ENCODE measurements around the gene PPARG. TPM values are rescaled to one million over a fixed set of nuclear protein-coding genes. Genes with fewer than 3 reads are reported as not detected.

PPARG gene
- polyA plus RNA-seq, 2 of the 4 experiments (the other 2 are of a cell fraction) = 38.9 to 43.1 TPM

GRCh38 chr3:12280357-12280806 is 8.5 kb upstream of the PPARG start:
- Histone ChIP-seq H3K27ac (0 out of 6 replicates have a peak overlapping the region, but pooled peaks of 1 of the 2 experiments have one; percentile 9), H3K9me3 (no peaks in the 10 kb centered on the region), H3K4me1 (peaks cover 9% of the 10 kb centered on the region; the same call in 2 of the 3 replicates), H3K4me2 (peak overlapping the region; percentile 1; the same call in 2 of the 3 replicates), H3K4me3 (no peak overlapping the region)
- FAIRE-seq (no peak), DNase-seq (ENCODE audit: low read depth in 1 of 2, low spot score in 1 of 2) (no peak), ATAC-seq (peak in 1 of 2 experiments; percentile 59; a peak in 3 of 6 replicates)
- TF ChIP-seq, protein P1, sequence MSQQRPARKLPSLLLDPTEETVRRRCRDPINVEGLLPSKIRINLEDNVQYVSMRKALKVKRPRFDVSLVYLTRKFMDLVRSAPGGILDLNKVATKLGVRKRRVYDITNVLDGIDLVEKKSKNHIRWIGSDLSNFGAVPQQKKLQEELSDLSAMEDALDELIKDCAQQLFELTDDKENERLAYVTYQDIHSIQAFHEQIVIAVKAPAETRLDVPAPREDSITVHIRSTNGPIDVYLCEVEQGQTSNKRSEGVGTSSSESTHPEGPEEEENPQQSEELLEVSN (IDR thresholded peaks at IDR 0.05; ENCODE audit: borderline replicate concordance, low read depth) = no peak
- TF ChIP-seq ZC3H11A (IDR thresholded peaks at IDR 0.05) (no peak), MAZ (IDR thresholded peaks at IDR 0.05; ENCODE audit: borderline replicate concordance, low read depth, low read length) (no peak), CHD2 (IDR thresholded peaks at IDR 0.05; ENCODE audit: low read length, partially characterized antibody) (no peak), JUN (IDR thresholded peaks at IDR 0.05) (no peak), ESRRA (IDR thresholded peaks at IDR 0.05; ENCODE audit: borderline replicate concordance, low read length) (no peak), RAD21 (conservative IDR thresholded peaks at IDR 0.05 in 1 of 2, IDR thresholded peaks at IDR 0.05 in 1 of 2) (no peak), REST (IDR thresholded peaks at IDR 0.05) (no peak), HOXB5 (CRISPR knock-in tag; IDR thresholded peaks at IDR 0.05) (no peak), HOXB13 (CRISPR knock-in tag; IDR thresholded peaks at IDR 0.05; ENCODE audit: low read depth) (no peak), NPAS2 (CRISPR knock-in tag; IDR thresholded peaks at IDR 0.05; ENCODE audit: borderline replicate concordance) (no peak), KDM1A (IDR thresholded peaks at IDR 0.05; ENCODE audit: low read depth) (no peak), CHD4 (IDR thresholded peaks at IDR 0.05; ENCODE audit: borderline replicate concordance) (no peak), POLR2AphosphoS2 (conservative IDR thresholded peaks at IDR 0.05; ENCODE audit: low read length) (no peak), RNF2 (IDR thresholded peaks at IDR 0.05; ENCODE audit: borderline replicate concordance, low read depth) (no peak), SREBF2 (IDR thresholded peaks at IDR 0.05) (no peak)
- TF ChIP-seq, protein P2, sequence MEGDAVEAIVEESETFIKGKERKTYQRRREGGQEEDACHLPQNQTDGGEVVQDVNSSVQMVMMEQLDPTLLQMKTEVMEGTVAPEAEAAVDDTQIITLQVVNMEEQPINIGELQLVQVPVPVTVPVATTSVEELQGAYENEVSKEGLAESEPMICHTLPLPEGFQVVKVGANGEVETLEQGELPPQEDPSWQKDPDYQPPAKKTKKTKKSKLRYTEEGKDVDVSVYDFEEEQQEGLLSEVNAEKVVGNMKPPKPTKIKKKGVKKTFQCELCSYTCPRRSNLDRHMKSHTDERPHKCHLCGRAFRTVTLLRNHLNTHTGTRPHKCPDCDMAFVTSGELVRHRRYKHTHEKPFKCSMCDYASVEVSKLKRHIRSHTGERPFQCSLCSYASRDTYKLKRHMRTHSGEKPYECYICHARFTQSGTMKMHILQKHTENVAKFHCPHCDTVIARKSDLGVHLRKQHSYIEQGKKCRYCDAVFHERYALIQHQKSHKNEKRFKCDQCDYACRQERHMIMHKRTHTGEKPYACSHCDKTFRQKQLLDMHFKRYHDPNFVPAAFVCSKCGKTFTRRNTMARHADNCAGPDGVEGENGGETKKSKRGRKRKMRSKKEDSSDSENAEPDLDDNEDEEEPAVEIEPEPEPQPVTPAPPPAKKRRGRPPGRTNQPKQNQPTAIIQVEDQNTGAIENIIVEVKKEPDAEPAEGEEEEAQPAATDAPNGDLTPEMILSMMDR (IDR thresholded peaks at IDR 0.05) = no peak
- TF ChIP-seq, protein P3, sequence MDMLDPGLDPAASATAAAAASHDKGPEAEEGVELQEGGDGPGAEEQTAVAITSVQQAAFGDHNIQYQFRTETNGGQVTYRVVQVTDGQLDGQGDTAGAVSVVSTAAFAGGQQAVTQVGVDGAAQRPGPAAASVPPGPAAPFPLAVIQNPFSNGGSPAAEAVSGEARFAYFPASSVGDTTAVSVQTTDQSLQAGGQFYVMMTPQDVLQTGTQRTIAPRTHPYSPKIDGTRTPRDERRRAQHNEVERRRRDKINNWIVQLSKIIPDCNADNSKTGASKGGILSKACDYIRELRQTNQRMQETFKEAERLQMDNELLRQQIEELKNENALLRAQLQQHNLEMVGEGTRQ (IDR thresholded peaks at IDR 0.05) = no peak
- WGBS (ENCODE audit: missing lambda C conversion rate) = 56% methylated on average over 9 of the region's 9 CpGs
- POLR2A ChIA-PET = no interaction called here
- CTCF ChIA-PET = interaction anchor here (0.7 kb wide), 1 partner anchor 104 kb away, joined by 3 read pairs; no protein-coding TSS in a partner anchor

DNA sequence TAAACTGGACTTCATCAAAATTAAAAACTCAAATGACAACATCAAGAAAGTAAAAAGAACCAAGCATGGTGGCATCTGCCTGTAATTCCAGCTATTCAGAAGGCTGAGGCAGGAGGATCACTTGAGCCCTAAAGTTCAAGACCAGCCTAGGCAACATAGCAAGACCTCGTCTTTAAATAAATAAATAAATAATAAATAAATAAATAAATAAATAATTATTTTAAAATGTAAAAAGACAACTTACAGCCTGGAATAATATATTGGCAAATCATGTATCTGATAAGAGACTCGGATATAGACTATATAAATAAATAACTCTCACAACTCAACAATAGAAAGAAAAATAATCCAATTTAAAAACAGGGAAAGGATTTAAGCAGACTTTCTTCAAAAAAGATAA is 4.3 kb upstream of the PPARG start:
- DNase-seq (ENCODE audit: low read depth in 1 of 2, low spot score in 1 of 2) = no peak
- Histone ChIP-seq H3K4me1 (peaks cover 16% of the 10 kb centered on the region; the same call in 2 of the 3 replicates), H3K27ac (no peak overlapping the region), H3K4me2 (no peak overlapping the region), H3K9me3 (no peaks in the 10 kb centered on the region), H3K4me3 (no peak overlapping the region)
- ATAC-seq = no peak
- CTCF ChIA-PET = interaction anchor here (1.2 kb wide), 1 partner anchor 24 kb away, joined by 4 read pairs; no protein-coding TSS in a partner anchor
- 83% methylated on average over 2 of the region's 2 CpGs for WGBS (ENCODE audit: missing lambda C conversion rate)
- POLR2A ChIA-PET = no interaction called here
- no peak for FAIRE-seq
- TF ChIP-seq ZC3H11A (IDR thresholded peaks at IDR 0.05) (peak; percentile 87), ELK1 (IDR thresholded peaks at IDR 0.05; ENCODE audit: low read depth, low read length) (no peak), JUNB (IDR thresholded peaks at IDR 0.05) (no peak), MYC (IDR thresholded peaks at IDR 0.05; ENCODE audit: borderline replicate concordance, low read length) (no peak), RCOR1 (IDR thresholded peaks at IDR 0.05; ENCODE audit: low read depth, low read length) (no peak)
